ENCODE data around the gene RIPPLY3. TPM values are rescaled to one million over a fixed set of nuclear protein-coding genes. Genes with fewer than 3 reads are reported as not detected.

The RIPPLY3 gene
- total RNA-seq, 4 donors from 2014 or later, result 0.21 TPM; not detected in 3

GRCh38 chr21:37059181-37059580 is 52.7 kb downstream of the RIPPLY3 start:
- Histone ChIP-seq H3K4me3 (no peak overlapping the region), H3K27ac (no peak overlapping the region), H3K36me3 (no peaks in the 10 kb centered on the region), H3K4me1 (peaks cover 8% of the 10 kb centered on the region), H3K27me3 (no peaks in the 10 kb centered on the region), H3K9me3 (no peaks in the 10 kb centered on the region)
- 71% methylated on average over 5 of the region's 5 CpGs for WGBS
- TF ChIP-seq POLR2A (IDR thresholded peaks at IDR 0.05) (no peak), POLR2AphosphoS5 (IDR thresholded peaks at IDR 0.05) (no peak), EP300 (IDR thresholded peaks at IDR 0.05) (no peak)
- DNase-seq (ENCODE audit: low spot score in 2 of 2), result no peak

GRCh38 chr21:37060296-37060695 is 53.8 kb downstream of the RIPPLY3 start:
- Histone ChIP-seq H3K4me3 (no peak overlapping the region), H3K9me3 (no peaks in the 10 kb centered on the region), H3K36me3 (peaks cover 4% of the 10 kb centered on the region), H3K4me1 (peaks cover 8% of the 10 kb centered on the region), H3K27me3 (no peaks in the 10 kb centered on the region), H3K27ac (no peak overlapping the region)
- whole genome bisulfite sequencing, result 67% methylated on average over 1 of the region's 1 CpG
- no peak for DNase-seq (ENCODE audit: low spot score in 2 of 2)
- TF ChIP-seq CTCF (IDR thresholded peaks at IDR 0.05), result no peak
- no peak for TF ChIP-seq POLR2AphosphoS5 (IDR thresholded peaks at IDR 0.05)
- TF ChIP-seq POLR2A (IDR thresholded peaks at IDR 0.05), result no peak
- TF ChIP-seq EP300 (IDR thresholded peaks at IDR 0.05), result no peak

- DNase-seq (ENCODE audit: low spot score in 2 of 2), result no peak
- H3K4me1 ChIP-seq, result peaks cover 8% of the 10 kb centered on the region
- 76% methylated on average over 7 of the region's 7 CpGs for WGBS
- H3K27ac ChIP-seq, result no peak overlapping the region
- no peaks in the 10 kb centered on the region for H3K9me3 ChIP-seq
- H3K4me3 ChIP-seq, result no peak overlapping the region
- peaks cover 5% of the 10 kb centered on the region for H3K36me3 ChIP-seq
- H3K27me3 ChIP-seq, result no peaks in the 10 kb centered on the region
- TF ChIP-seq POLR2AphosphoS5 (IDR thresholded peaks at IDR 0.05), result no peak
- no peak for TF ChIP-seq POLR2A (IDR thresholded peaks at IDR 0.05)
- no peak for TF ChIP-seq EP300 (IDR thresholded peaks at IDR 0.05)
- TF ChIP-seq CTCF (IDR thresholded peaks at IDR 0.05), result no peak
These were observed 55.6 kb downstream of the RIPPLY3 start for GRCh38 chr21:37061926-37062592.

GRCh38 chr21:37062593-37062935 is 56.1 kb downstream of the RIPPLY3 start:
- Histone ChIP-seq H3K27me3 (no peaks in the 10 kb centered on the region), H3K36me3 (peaks cover 9% of the 10 kb centered on the region), H3K9me3 (no peaks in the 10 kb centered on the region), H3K27ac (no peak overlapping the region), H3K4me3 (no peak overlapping the region), H3K4me1 (peaks cover 8% of the 10 kb centered on the region)
- no peak for TF ChIP-seq POLR2A (IDR thresholded peaks at IDR 0.05)
- DNase-seq (ENCODE audit: low spot score in 2 of 2), result no peak
- WGBS, result 73% methylated on average over 6 of the region's 6 CpGs

GRCh38 chr21:37063433-37063832 is 56.9 kb downstream of the RIPPLY3 start:
- WGBS, result 52% methylated on average over 1 of the region's 1 CpG

GRCh38 chr21:37064841-37065240 is 58.3 kb downstream of the RIPPLY3 start:
- H3K27ac ChIP-seq, result no peak overlapping the region
- H3K27me3 ChIP-seq, result no peaks in the 10 kb centered on the region
- peaks cover 8% of the 10 kb centered on the region for H3K4me1 ChIP-seq
- DNase-seq (ENCODE audit: low spot score in 2 of 2), result no peak
- peaks cover 15% of the 10 kb centered on the region for H3K36me3 ChIP-seq
- H3K4me3 ChIP-seq, result no peak overlapping the region
- H3K9me3 ChIP-seq, result no peaks in the 10 kb centered on the region
- no peak for TF ChIP-seq CTCF (IDR thresholded peaks at IDR 0.05)
- no peak for TF ChIP-seq EP300 (IDR thresholded peaks at IDR 0.05)
- TF ChIP-seq POLR2AphosphoS5 (IDR thresholded peaks at IDR 0.05), result no peak

More at GRCh38 chr21:37063433-37063832, 56.9 kb downstream of the RIPPLY3 start:
- Histone ChIP-seq H3K4me1 (peaks cover 8% of the 10 kb centered on the region), H3K9me3 (no peaks in the 10 kb centered on the region), H3K4me3 (no peak overlapping the region), H3K36me3 (peaks cover 9% of the 10 kb centered on the region), H3K27ac (no peak overlapping the region), H3K27me3 (no peaks in the 10 kb centered on the region)
- no peak for DNase-seq (ENCODE audit: low spot score in 2 of 2)
- TF ChIP-seq CTCF (IDR thresholded peaks at IDR 0.05), result no peak
- TF ChIP-seq POLR2A (IDR thresholded peaks at IDR 0.05), result no peak
- TF ChIP-seq POLR2AphosphoS5 (IDR thresholded peaks at IDR 0.05), result no peak
- no peak for TF ChIP-seq EP300 (IDR thresholded peaks at IDR 0.05)

Data from suprapubic skin (tissue), 4 donors.